GM12878 (cell line): ENCODE measurements around the gene TRERF1.
"Not testable (repeated sequence)": the region's sequence is repeated elsewhere in the genome, so short reads cannot be mapped to it uniquely, and the experiment has no call there.

Experiments used
- EZH2 ChIP-seq: IDR thresholded peaks from 2 replicates; pipeline ENCODE4 v1.6.1; 2012; ENCODE audit warnings: low read depth, mild to moderate bottlenecking, control low read depth, inconsistent platforms, low read length, borderline replicate concordance; ENCODE audit not compliant: control insufficient read depth
- LARP7 ChIP-seq: fragments of 450-650 bp; IDR thresholded peaks from 2 replicates; pipeline ENCODE4 v1.6.1; 2017; ENCODE audit warnings: mild to moderate bottlenecking
- NFXL1 ChIP-seq: fragments of 450-650 bp; IDR thresholded peaks from 2 replicates; pipeline ENCODE4 v1.6.1; 2017; ENCODE audit warnings: antibody characterized with exemption, mild to moderate bottlenecking, borderline replicate concordance
- NR2C2 ChIP-seq: IDR thresholded peaks from 2 replicates; pipeline ENCODE4 v1.6.1; 2011; ENCODE audit warnings: borderline replicate concordance, low read depth; ENCODE audit not compliant: control insufficient read depth, insufficient read length
- SMARCA5 ChIP-seq: fragments of 450-650 bp; IDR thresholded peaks from 2 replicates; pipeline ENCODE4 v1.6.1; 2017; ENCODE audit warnings: mild to moderate bottlenecking
- SREBF2 ChIP-seq: IDR thresholded peaks from 2 replicates; pipeline ENCODE4 v1.6.1; 2012; ENCODE audit warnings: mild to moderate bottlenecking, low read length
- TAF1 ChIP-seq: IDR thresholded peaks from 2 replicates; pipeline ENCODE4 v1.6.1; 2011; ENCODE audit warnings: mild to moderate bottlenecking, low read depth, low read length, borderline replicate concordance
- TARDBP ChIP-seq: IDR thresholded peaks from 2 replicates; pipeline ENCODE4 v1.6.1; 2016; ENCODE audit warnings: borderline replicate concordance
- TCF7 ChIP-seq: IDR thresholded peaks from 2 replicates; pipeline ENCODE4 v1.6.1; 2014; ENCODE audit warnings: antibody characterized with exemption, borderline replicate concordance
- YY1 ChIP-seq: IDR thresholded peaks from 2 replicates; pipeline ENCODE4 v1.6.1; 2011; ENCODE audit warnings: low read depth, mild to moderate bottlenecking, low read length
- ZNF384 ChIP-seq: IDR thresholded peaks from 2 replicates; pipeline ENCODE4 v1.6.1; 2012; ENCODE audit warnings: low read depth, mild to moderate bottlenecking, low read length, improper control_type of control experiment, borderline replicate concordance
- TF ChIP-seq, protein P1 (sequence below), 3 experiments: IDR thresholded peaks in 2 of 3; conservative IDR thresholded peaks in 1 of 3; 2 replicates each; pipeline ENCODE4 v1.5.1; 2011; ENCODE audit warnings: low read depth in 3 of 3, low read length in 3 of 3, mild to moderate bottlenecking in 3 of 3, control low read depth in 2 of 3, moderate library complexity in 2 of 3, inconsistent platforms in 1 of 3, mixed read lengths in 1 of 3; ENCODE audit not compliant: control insufficient read depth in 2 of 3, insufficient read depth in 1 of 3; ENCODE audit errors: extremely low read depth in 1 of 3
- TF ChIP-seq, protein P2 (sequence below): fragments of 450-650 bp; IDR thresholded peaks from 2 replicates; pipeline ENCODE4 v1.6.1; 2017; ENCODE audit warnings: mild to moderate bottlenecking, moderate library complexity
- TF ChIP-seq, protein P3 (sequence below): IDR thresholded peaks from 2 replicates; pipeline ENCODE4 v1.6.1; 2012; ENCODE audit warnings: mild to moderate bottlenecking, low read depth, low read length

DNA sequence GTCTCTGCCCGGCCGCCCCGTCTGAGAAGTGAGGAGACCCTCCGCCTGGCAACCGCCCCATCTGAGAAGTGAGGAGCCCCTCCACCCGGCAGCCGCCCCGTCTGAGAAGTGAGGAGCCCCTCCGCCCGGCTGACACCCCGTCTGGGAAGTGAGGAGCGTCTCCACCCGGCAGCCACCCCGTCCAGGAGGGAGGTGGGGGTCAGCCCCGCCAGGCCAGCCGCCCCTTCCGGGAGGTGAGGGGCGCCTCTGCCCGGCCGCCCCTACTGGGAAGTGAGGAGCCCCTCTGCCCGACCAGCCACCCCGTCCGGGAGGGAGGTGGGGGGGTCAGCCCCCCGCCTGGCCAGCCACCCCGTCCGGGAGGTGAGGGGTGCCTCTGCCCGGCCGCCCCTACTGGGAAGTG, 14.7 kb upstream of the TRERF1 start:
- not testable (repeated sequence) for TF ChIP-seq EZH2, SREBF2, TARDBP, SMARCA5, NR2C2, ZNF384, LARP7, NFXL1, YY1, TAF1, TCF7
- TF ChIP-seq, protein P1, sequence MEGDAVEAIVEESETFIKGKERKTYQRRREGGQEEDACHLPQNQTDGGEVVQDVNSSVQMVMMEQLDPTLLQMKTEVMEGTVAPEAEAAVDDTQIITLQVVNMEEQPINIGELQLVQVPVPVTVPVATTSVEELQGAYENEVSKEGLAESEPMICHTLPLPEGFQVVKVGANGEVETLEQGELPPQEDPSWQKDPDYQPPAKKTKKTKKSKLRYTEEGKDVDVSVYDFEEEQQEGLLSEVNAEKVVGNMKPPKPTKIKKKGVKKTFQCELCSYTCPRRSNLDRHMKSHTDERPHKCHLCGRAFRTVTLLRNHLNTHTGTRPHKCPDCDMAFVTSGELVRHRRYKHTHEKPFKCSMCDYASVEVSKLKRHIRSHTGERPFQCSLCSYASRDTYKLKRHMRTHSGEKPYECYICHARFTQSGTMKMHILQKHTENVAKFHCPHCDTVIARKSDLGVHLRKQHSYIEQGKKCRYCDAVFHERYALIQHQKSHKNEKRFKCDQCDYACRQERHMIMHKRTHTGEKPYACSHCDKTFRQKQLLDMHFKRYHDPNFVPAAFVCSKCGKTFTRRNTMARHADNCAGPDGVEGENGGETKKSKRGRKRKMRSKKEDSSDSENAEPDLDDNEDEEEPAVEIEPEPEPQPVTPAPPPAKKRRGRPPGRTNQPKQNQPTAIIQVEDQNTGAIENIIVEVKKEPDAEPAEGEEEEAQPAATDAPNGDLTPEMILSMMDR (IDR thresholded peaks at IDR 0.05 in 2 of 3, conservative IDR thresholded peaks at IDR 0.05 in 1 of 3; ENCODE audit: control insufficient read depth in 2 of 3, extremely low read depth in 1 of 3, insufficient read depth in 1 of 3, low read depth in 3 of 3, low read length in 3 of 3): not testable (repeated sequence)
- TF ChIP-seq, protein P2, sequence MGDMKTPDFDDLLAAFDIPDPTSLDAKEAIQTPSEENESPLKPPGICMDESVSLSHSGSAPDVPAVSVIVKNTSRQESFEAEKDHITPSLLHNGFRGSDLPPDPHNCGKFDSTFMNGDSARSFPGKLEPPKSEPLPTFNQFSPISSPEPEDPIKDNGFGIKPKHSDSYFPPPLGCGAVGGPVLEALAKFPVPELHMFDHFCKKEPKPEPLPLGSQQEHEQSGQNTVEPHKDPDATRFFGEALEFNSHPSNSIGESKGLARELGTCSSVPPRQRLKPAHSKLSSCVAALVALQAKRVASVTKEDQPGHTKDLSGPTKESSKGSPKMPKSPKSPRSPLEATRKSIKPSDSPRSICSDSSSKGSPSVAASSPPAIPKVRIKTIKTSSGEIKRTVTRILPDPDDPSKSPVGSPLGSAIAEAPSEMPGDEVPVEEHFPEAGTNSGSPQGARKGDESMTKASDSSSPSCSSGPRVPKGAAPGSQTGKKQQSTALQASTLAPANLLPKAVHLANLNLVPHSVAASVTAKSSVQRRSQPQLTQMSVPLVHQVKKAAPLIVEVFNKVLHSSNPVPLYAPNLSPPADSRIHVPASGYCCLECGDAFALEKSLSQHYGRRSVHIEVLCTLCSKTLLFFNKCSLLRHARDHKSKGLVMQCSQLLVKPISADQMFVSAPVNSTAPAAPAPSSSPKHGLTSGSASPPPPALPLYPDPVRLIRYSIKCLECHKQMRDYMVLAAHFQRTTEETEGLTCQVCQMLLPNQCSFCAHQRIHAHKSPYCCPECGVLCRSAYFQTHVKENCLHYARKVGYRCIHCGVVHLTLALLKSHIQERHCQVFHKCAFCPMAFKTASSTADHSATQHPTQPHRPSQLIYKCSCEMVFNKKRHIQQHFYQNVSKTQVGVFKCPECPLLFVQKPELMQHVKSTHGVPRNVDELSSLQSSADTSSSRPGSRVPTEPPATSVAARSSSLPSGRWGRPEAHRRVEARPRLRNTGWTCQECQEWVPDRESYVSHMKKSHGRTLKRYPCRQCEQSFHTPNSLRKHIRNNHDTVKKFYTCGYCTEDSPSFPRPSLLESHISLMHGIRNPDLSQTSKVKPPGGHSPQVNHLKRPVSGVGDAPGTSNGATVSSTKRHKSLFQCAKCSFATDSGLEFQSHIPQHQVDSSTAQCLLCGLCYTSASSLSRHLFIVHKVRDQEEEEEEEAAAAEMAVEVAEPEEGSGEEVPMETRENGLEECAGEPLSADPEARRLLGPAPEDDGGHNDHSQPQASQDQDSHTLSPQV: not testable (repeated sequence)
- TF ChIP-seq, protein P3, sequence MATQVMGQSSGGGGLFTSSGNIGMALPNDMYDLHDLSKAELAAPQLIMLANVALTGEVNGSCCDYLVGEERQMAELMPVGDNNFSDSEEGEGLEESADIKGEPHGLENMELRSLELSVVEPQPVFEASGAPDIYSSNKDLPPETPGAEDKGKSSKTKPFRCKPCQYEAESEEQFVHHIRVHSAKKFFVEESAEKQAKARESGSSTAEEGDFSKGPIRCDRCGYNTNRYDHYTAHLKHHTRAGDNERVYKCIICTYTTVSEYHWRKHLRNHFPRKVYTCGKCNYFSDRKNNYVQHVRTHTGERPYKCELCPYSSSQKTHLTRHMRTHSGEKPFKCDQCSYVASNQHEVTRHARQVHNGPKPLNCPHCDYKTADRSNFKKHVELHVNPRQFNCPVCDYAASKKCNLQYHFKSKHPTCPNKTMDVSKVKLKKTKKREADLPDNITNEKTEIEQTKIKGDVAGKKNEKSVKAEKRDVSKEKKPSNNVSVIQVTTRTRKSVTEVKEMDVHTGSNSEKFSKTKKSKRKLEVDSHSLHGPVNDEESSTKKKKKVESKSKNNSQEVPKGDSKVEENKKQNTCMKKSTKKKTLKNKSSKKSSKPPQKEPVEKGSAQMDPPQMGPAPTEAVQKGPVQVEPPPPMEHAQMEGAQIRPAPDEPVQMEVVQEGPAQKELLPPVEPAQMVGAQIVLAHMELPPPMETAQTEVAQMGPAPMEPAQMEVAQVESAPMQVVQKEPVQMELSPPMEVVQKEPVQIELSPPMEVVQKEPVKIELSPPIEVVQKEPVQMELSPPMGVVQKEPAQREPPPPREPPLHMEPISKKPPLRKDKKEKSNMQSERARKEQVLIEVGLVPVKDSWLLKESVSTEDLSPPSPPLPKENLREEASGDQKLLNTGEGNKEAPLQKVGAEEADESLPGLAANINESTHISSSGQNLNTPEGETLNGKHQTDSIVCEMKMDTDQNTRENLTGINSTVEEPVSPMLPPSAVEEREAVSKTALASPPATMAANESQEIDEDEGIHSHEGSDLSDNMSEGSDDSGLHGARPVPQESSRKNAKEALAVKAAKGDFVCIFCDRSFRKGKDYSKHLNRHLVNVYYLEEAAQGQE: not testable (repeated sequence)
